ENCODE results near the gene RNFT2.
A peak's percentile ranks its signal among the peaks of the same experiment; 100 is the strongest.

RNFT2 gene

DNA sequence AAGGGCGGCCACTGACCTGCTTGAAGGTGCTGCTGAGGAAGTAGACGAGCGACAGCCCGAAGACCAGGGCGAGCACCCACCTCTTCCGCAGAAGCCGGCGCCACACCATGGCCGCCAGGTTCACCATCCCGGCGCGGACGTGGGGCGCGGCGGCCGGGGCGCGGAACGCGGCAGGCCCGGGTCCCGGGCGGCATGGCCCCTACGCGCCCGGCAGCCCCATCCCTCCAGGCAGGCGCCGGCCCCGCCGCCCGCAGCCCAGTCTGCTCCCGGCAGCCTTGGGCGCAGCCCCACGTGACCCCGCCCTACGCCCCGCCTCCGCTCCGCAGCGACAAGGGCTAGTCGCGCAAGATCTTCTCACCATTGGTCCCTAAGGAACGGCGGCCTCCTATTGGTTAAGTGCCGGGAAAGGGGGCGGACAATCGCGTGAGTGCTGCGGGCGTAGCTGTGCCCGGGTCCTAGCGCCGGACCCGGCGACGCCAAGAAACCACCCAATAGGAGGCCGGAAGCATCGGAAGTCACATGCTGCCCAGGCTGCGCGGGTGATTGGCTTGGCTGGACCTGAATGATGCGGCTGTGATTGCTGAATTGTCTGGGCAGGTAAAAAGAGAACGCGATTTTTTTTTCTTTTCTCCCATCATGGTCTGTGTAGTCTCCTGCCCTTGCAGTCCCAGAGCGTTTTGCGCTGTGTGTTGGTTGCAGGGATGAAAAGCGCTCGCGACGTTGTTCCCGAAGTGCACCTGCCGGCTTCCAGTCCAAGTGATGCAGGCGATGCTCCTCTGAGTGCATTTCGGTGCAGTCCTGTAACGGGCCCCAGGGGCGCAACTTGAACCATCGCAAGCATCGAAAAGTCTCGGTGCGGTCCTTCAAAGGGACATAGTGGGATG lies at the start of gene RNFT2, which contains the start of gene SPRING1:
Gene RNFT2, plus strand, starts transcription at position 542 of the 884 bp plus-strand sequence. CDS start 2,183 bp downstream, outside the sequence.
Gene SPRING1, minus strand, starts transcription at position 296 of the 884 bp plus-strand sequence. Its CDS starts 169 bp downstream, at position 127.
- DNase-seq: peak; percentile 95

DNA sequence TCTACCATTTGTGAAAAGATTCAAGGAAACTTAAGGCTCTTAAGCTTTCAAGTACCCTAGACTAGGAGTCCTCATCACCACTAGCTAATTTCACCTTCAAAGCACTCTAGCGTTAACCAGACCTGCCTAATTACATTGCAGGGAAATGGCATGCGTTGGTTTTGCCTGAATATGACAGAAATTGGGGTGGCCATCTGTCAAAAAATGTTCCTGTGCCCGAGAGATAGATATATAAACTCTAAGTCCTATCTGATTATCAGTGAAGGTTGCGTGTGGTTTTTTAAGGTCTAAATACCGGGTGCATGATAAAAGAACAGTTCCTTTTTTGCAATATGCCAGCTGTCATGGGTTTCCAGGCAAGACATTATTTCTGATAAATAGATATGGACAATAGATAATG lies 48.6 kb upstream of the RNFT2 start:
- DNase-seq: no peak

DNA sequence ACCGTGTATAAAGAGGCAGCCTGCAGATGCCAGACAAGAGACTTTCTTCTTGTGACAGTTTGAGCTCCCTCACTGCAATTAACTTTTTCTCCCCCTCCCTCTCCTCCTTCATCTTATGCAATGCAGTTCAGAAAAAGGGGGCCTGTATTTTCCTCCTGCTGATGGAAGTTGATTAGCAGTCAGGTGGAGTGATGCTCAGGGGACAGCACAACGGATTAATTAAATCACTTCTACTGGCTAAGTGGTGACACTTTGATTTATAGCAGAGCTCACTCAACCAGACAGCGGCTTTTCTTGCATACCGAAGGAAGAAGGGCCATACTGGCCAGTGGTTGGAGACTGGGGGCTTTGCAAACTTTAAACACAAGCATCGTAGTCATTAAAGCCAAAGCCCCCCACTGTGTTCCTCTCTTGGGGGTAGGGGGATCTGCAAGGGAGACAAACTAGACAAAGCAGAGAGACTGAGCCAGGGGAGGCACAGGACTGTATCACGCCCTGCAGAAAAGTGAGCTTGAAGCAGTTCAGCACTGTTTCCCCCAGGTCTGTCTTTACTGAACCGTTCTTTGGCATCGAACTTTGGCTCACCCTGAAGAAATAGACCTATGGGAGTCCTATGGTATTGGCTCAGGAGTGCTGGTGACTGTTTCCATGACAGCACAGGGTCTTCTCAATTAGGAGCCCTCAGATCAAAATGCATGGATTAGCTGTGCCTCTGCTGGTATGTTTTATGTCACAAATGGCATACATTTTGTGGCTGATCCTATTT lies 48.0 kb upstream of the RNFT2 start:
- no peak for DNase-seq

DNA sequence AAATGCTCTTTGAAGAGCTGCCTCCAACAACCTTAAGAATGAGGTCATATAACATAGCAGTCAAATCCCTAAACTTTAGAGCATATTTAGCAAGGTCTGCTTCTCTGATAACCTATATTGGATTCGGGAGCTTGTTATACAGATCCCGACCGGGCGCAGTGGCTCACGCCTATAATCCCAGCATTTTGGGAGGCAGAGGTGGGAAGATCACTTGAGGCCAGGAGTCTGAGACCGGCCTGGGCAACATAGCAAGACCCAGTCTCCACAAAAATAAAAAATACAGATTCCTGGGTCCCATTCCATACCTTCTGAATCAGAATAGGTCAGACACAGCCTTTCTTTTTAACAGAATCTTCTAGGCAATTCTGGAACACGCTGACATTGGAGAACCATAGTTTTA lies 46.9 kb upstream of the RNFT2 start:
- DNase-seq: no peak

DNA sequence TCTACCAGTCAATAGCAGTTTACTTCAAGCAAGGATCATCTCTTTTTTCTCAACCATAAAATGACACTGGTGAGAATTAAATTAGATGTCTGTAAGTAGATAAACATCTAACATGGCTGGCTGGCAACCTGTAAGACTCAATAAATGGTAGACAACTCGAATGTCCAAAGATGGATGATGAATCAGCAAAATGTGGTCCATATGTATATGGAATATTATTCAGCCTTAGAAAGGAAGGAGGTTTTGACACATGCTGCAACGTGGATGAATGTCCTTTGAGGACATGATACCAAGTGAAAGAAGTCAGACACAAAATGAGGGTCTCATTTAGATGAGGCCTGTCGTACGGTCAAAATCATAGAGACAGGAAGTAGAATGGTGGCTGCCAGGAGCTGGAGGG lies 46.5 kb upstream of the RNFT2 start:
- DNase-seq: no peak

DNA sequence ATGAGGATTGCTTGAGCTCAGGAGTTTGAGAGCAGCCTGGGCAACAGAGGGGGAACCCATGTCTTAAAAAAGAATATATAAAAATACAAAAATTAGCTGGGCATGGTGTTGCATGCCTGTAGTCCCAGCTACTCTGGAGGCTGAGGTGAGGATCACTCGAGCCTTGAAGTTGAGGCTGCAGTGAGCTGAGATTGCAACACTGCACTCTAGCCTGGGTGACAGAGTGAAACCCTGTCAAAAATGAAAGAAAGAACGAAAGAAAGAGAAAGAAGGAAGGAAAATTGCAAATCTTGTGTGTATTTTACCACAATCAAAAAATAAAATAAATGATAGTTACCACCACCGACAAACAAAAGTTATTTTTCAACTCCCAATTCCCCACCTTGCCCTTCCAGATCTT lies 45.5 kb upstream of the RNFT2 start:
- no peak for DNase-seq

GRCh38 chr12:116693286-116694227 lies 44.6 kb upstream of the RNFT2 start:
- peak; percentile 19 for DNase-seq

GRCh38 chr12:116694653-116695463 lies 43.3 kb upstream of the RNFT2 start:
- no peak for DNase-seq

DNA sequence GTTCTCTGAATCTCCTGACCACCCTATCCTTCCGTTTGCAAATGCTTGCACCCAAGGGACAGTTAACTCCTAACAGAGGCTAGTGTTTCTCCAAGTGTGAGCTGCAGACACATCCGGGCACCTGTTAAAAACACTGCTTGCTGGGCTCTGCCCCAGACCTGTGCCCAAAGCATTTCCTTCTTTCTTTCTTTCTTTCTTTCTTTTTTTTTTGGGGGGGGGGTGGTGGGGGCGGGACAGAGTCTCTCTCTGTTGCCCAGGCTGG lies 42.7 kb upstream of the RNFT2 start:
- no peak for DNase-seq

- DNase-seq: no peak
Measured at GRCh38 chr12:116697305-116697704, 40.8 kb upstream of the RNFT2 start.

DNA sequence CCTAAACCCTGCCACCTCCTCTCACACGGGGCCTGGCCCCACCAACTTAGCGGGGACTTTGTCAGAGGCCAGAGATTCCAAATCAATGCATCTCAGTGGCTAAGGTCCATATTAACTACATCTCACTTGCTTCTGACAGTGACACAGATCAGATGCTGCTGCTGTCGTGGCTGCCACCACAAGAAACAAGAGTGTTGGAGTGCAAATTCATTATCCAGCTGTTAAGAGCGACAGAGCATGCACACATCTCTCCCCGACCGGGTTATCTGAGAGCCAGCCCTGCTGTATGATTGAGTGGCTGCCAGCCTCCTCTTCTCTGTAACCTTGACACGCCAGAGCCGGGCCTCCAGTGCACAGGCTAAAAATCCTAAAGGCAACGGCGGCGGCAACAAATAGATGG lies 40.4 kb upstream of the RNFT2 start:
- DNase-seq: no peak

GRCh38 chr12:116698116-116698515 lies 40.0 kb upstream of the RNFT2 start:
- DNase-seq: no peak

DNA sequence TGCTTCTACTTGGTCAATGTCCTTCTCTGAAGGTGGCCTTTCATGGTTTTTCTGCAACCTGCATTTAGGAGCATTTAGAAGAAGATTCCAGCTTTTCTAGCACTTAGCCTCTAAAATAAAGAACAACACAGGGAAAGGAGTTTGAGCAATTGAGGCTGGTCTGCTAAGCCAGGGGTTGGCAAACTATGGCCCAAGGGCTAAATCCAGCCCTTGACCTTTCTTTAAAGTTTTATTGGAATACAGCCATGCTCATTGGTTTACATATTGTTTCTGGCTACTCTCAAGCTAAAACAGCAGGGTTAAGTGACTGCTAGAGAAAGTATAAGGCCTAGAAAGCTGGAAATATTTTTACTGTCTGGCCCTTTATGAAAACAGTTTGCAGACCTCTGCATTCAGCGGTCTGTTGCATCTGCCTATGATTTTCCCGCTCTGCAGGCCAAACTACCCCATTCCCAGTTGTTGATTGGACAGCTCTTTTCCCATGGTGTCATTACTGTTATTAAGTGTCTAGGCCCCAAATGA lies 39.5 kb upstream of the RNFT2 start:
- no peak for DNase-seq

DNA sequence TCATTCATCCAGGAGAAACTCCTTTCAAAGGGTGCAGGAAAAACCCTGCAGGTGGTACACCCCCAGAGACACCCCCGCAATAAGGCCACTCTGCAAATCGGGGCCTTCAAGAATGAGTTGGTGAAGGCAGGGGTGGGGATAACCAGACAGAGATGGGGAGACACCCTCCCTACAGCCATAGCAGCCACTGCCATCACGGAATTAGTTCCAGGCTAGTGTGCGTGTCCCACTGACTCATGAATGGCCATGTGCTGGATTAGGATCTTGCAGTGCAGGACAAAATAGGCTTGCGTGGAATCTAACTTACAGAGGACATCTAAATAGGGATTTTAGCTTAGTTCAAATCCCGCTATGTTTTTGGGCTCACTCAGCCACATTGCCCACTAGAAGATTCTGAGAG lies 38.0 kb upstream of the RNFT2 start:
- DNase-seq: no peak

DNA sequence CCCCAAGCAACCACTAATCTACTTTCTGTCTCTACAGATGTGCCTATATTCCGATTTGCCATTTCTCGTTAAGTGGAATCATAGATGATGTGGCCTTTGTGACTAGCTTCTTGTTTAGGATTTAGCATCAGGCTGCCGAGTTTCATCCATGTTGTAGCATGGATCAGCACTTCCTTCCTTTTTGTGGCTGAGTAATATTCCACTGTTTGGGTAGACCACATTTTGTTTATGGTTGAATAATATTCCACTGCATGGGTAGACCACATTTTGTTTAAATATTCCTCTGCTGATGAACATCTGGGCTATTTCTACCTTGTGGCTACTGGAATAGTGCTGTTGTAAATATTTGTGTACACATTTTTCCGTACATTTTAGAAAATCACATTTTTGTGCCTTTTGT lies 36.7 kb upstream of the RNFT2 start:
- DNase-seq: no peak

GRCh38 chr12:116703214-116703795 lies 34.8 kb upstream of the RNFT2 start:
- peak; percentile 42 for DNase-seq

GRCh38 chr12:116707751-116708150 lies 30.4 kb upstream of the RNFT2 start:
- no peak for DNase-seq

GRCh38 chr12:116708826-116709756 lies 29.0 kb upstream of the RNFT2 start:
- peak; percentile 85 for DNase-seq

GRCh38 chr12:116709768-116710167 lies 28.3 kb upstream of the RNFT2 start:
- DNase-seq: no peak
